Hepatocyte (in vitro differentiated cells): ENCODE data around the gene KLHL18. TPM values are rescaled to one million over a fixed set of nuclear protein-coding genes. Genes with fewer than 3 reads are reported as not detected.

ENCODE experiments used
- DNase-seq: peaks from one replicate; pipeline ENCODE4 v3.0.0-alpha.2; 2016; ENCODE audit warnings: low spot score
- H2AFZ ChIP-seq: fragments of 200-600 bp; sonication (generic); 2 replicates; pipeline ENCODE4 v1.6.0; 2016; ENCODE audit warnings: antibody characterized with exemption, mild to moderate bottlenecking
- H3K27ac ChIP-seq: fragments of 200-600 bp; sonication (generic); 2 replicates; pipeline ENCODE4 v1.5.1; 2016; ENCODE audit warnings: mild to moderate bottlenecking
- H3K27me3 ChIP-seq: fragments of 200-600 bp; sonication (generic); 2 replicates; pipeline ENCODE4 v1.6.1; 2016
- H3K36me3 ChIP-seq: fragments of 200-600 bp; sonication (generic); replicated peaks from 2 replicates; pipeline ENCODE4 v1.5.1; 2016; ENCODE audit warnings: low read depth; ENCODE audit not compliant: insufficient read depth
- H3K4me1 ChIP-seq: fragments of 200-600 bp; sonication (generic); 2 replicates; pipeline ENCODE4 v1.5.1; 2016; ENCODE audit warnings: mild to moderate bottlenecking, moderate library complexity; ENCODE audit not compliant: insufficient read depth
- H3K4me2 ChIP-seq: fragments of 200-600 bp; sonication (generic); 2 replicates; pipeline ENCODE4 v1.6.0; 2016
- H3K4me3 ChIP-seq: fragments of 200-600 bp; sonication (generic); 2 replicates; pipeline ENCODE4 v1.5.1; 2016; ENCODE audit warnings: mild to moderate bottlenecking
- H3K79me2 ChIP-seq: fragments of 200-600 bp; sonication (generic); 2 replicates; pipeline ENCODE4 v1.6.0; 2017; ENCODE audit warnings: mild to moderate bottlenecking
- H3K9me2 ChIP-seq: fragments of 200-600 bp; sonication (generic); replicated peaks from 2 replicates; pipeline ENCODE4 v1.6.0; 2017; ENCODE audit warnings: mild to moderate bottlenecking; ENCODE audit not compliant: insufficient read depth
- H3K9me3 ChIP-seq: fragments of 200-600 bp; sonication (generic); 2 replicates; pipeline ENCODE4 v1.5.1; 2016; ENCODE audit warnings: low read depth, mild to moderate bottlenecking
- H4K20me1 ChIP-seq: fragments of 200-600 bp; sonication (generic); 2 replicates; pipeline ENCODE4 v1.6.0; 2016; ENCODE audit warnings: mild to moderate bottlenecking; ENCODE audit not compliant: insufficient read depth, poor library complexity, severe bottlenecking
- CTCF ChIP-seq: fragments of 200-600 bp; sonication (generic); IDR thresholded peaks from 2 replicates; pipeline ENCODE4 v1.5.1; 2016; ENCODE audit warnings: antibody characterized with exemption, mild to moderate bottlenecking; ENCODE audit not compliant: poor library complexity
- EZH2 ChIP-seq: fragments of 200-600 bp; sonication (generic); IDR thresholded peaks from 2 replicates; pipeline ENCODE4 v1.6.1; 2016; ENCODE audit warnings: antibody characterized with exemption, mild to moderate bottlenecking, borderline replicate concordance
- EZH2phosphoT487 ChIP-seq: fragments of 200-600 bp; sonication (generic); IDR thresholded peaks from one replicate; pipeline ENCODE4 v1.6.1; 2018; ENCODE audit warnings: antibody characterized with exemption, mild to moderate bottlenecking, low read depth, moderate library complexity; ENCODE audit not compliant: unreplicated experiment, severe bottlenecking
- WGBS: methylation state at CpG from one replicate; pipeline ENCODE4 v1.1.6; 2016; ENCODE audit warnings: low lambda C conversion rate; ENCODE audit errors: missing lambda C conversion rate; 5-methylcytosine and 5-hydroxymethylcytosine counted together
- polyA plus RNA-seq: library from polyadenylated mRNA; unstranded; fragments of >200 nt; fragmentation: Nextera tagmentation; extraction: Ambion mirVana; gene quantifications from 2 replicates; pipeline ENCODE4 v1.2.1, GENCODE V29; 2016
- total RNA-seq: library from RNA; depleted of rRNA; stranded (reverse); fragments of >200 nt; gene quantifications from 2 replicates; pipeline ENCODE4 v1.2.3, GENCODE V29; 2014

Gene KLHL18
- total and polyA plus RNA-seq, 2 experiments from 2014 or later: 11.6 to 13.6 TPM

- H4K20me1 ChIP-seq: no peaks in the 10 kb centered on the region
- no peak overlapping the region for H3K4me3 ChIP-seq
Observed at GRCh38 chr3:47294392-47294791, 11.6 kb downstream of the KLHL18 start.

GRCh38 chr3:47295322-47295721 lies 12.6 kb downstream of the KLHL18 start:
- H3K27ac ChIP-seq: no peak overlapping the region
- H3K36me3 ChIP-seq: no peaks in the 10 kb centered on the region
- DNase-seq: no peak
- no peak overlapping the region for H3K4me2 ChIP-seq
- no peaks in the 10 kb centered on the region for H3K4me1 ChIP-seq
- no peak overlapping the region for H2AFZ ChIP-seq
- H3K27me3 ChIP-seq: no peaks in the 10 kb centered on the region
- no peak overlapping the region for H3K4me3 ChIP-seq
- 91% methylated on average over 2 of the region's 2 CpGs for WGBS
- no peaks in the 10 kb centered on the region for H3K9me3 ChIP-seq
- peaks cover 71% of the 10 kb centered on the region for H3K79me2 ChIP-seq
- no peaks in the 10 kb centered on the region for H4K20me1 ChIP-seq
- TF ChIP-seq EZH2phosphoT487 (no peak), CTCF (no peak), EZH2 (no peak)
- H3K9me2 ChIP-seq: no peaks in the 10 kb centered on the region

More at GRCh38 chr3:47294392-47294791, 11.6 kb downstream of the KLHL18 start:
- Histone ChIP-seq H3K4me1 (no peaks in the 10 kb centered on the region), H3K9me2 (no peaks in the 10 kb centered on the region), H3K27ac (no peak overlapping the region), H3K27me3 (no peaks in the 10 kb centered on the region), H2AFZ (no peak overlapping the region), H3K9me3 (no peaks in the 10 kb centered on the region), H3K4me2 (no peak overlapping the region), H3K36me3 (no peaks in the 10 kb centered on the region), H3K79me2 (peaks cover 79% of the 10 kb centered on the region)
- DNase-seq: no peak
- 93% methylated on average over 3 of the region's 3 CpGs for WGBS
- TF ChIP-seq CTCF (no peak), EZH2 (no peak), EZH2phosphoT487 (no peak)

GRCh38 chr3:47295976-47296375 lies 13.2 kb downstream of the KLHL18 start:
- Histone ChIP-seq H3K9me3 (no peaks in the 10 kb centered on the region), H3K27ac (no peak overlapping the region), H3K9me2 (no peaks in the 10 kb centered on the region), H4K20me1 (no peaks in the 10 kb centered on the region), H3K79me2 (peaks cover 69% of the 10 kb centered on the region), H3K4me3 (no peak overlapping the region), H3K27me3 (no peaks in the 10 kb centered on the region), H3K4me2 (no peak overlapping the region), H2AFZ (no peak overlapping the region), H3K4me1 (no peaks in the 10 kb centered on the region), H3K36me3 (no peaks in the 10 kb centered on the region)
- TF ChIP-seq CTCF: no peak
- TF ChIP-seq EZH2: no peak
- no peak for TF ChIP-seq EZH2phosphoT487
- WGBS: 92% methylated on average over 6 of the region's 6 CpGs
- DNase-seq: no peak
